Activated CD4-positive, alpha-beta T cell treated with anti-CD3 and anti-CD28 coated beads, Interleukin-2, amount 10 ng/mL, durations not matched to agents 24 days and 14 days (primary cell): Measurements from ENCODE around the gene VPS26B. TPM values are rescaled to one million over a fixed set of nuclear protein-coding genes. Genes with fewer than 3 reads are reported as not detected.
A peak's percentile ranks its signal among the peaks of the same experiment; 100 is the strongest.
"Not testable (repeated sequence)": the region's sequence is repeated elsewhere in the genome, so short reads cannot be mapped to it uniquely, and the experiment has no call there.

Experiments used
- DNase-seq: peaks from one replicate; pipeline ENCODE4 v3.0.0; 2022
- H3K27ac Mint-ChIP-seq: one replicate; pipeline ENCODE4 v1.8.0; 2022; ENCODE audit warnings: mild to moderate bottlenecking, mixed read lengths
- H3K27me3 Mint-ChIP-seq: one replicate; pipeline ENCODE4 v1.8.0; 2022; ENCODE audit warnings: mixed read lengths
- H3K36me3 Mint-ChIP-seq: one replicate; pipeline ENCODE4 v1.8.0; 2022; ENCODE audit warnings: low read depth, mild to moderate bottlenecking, mixed read lengths
- H3K4me1 Mint-ChIP-seq: one replicate; pipeline ENCODE4 v1.8.0; 2021; ENCODE audit warnings: mixed read lengths
- H3K4me3 Mint-ChIP-seq: one replicate; pipeline ENCODE4 v1.8.0; 2022; ENCODE audit warnings: mild to moderate bottlenecking, moderate library complexity, mixed read lengths
- H3K9me3 Mint-ChIP-seq: one replicate; pipeline ENCODE4 v1.8.0; 2021; ENCODE audit warnings: mixed read lengths
- intact Hi-C: fragments of 100-400 bp; cut with micrococcal nuclease; formaldehyde crosslinking; loops from one replicate; pipeline ENCODE4 v1.15.1; 2023
- total RNA-seq: library from RNA; stranded (reverse); gene quantifications from 2 replicates; pipeline ENCODE4 v1.2.3, GENCODE V29; 2022

VPS26B gene
- total RNA-seq, 1 donor from 2014 or later: 42.6 TPM

DNA sequence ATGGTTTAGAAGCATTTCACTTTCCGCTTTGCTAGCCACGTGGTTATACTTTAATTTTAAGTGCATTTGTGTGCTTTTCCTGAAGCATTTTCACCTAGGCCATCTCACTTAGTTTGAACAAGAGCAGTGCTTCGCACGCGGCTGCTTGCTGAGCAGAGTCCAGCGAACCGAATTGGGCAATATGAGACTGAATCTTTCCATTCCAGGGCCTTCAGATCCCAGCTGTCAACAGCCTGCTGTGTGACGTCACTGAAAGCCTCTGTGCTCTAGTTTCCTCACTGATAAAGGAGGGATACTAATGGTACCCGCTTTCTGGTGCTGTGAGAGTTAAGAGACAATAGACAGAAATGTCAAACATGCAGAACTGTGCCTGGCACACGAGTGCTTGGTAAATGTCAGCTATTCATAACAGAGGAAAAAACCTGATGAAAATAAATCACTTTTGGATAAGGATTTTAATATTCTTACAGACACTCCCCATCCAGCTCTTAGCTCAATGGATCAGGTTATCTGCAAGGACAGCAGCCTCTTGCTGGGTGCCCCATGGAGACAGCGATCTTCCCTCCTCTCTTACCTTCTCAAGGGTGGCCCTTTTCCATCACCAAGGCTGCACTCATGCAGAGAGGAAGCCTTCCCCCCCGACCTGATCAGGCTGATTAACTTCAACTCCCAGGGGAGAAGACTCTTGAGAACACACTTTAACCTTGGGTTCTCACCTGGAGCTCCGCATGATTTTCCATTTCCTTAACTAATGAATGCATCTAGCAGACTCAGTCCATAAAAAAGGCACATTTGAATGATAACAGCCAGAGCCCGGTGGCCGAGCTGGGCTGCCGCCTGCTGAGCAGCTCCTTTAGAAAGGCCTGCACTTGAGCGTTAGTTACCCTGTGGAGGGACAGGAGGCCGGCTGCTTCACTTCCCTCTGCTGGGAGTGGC is 48.2 kb downstream of the VPS26B start:
- peaks cover 13% of the 10 kb centered on the region for H3K36me3 Mint-ChIP-seq
- DNase-seq: no peak
- H3K27me3 Mint-ChIP-seq: peaks cover 3% of the 10 kb centered on the region
- H3K9me3 Mint-ChIP-seq: no peaks in the 10 kb centered on the region
- H3K4me1 Mint-ChIP-seq: peaks cover 56% of the 10 kb centered on the region
- peak overlapping the region; percentile 98 for H3K4me3 Mint-ChIP-seq
- intact Hi-C loops: no loop called here
- H3K27ac Mint-ChIP-seq: peak overlapping the region; percentile 60

DNA sequence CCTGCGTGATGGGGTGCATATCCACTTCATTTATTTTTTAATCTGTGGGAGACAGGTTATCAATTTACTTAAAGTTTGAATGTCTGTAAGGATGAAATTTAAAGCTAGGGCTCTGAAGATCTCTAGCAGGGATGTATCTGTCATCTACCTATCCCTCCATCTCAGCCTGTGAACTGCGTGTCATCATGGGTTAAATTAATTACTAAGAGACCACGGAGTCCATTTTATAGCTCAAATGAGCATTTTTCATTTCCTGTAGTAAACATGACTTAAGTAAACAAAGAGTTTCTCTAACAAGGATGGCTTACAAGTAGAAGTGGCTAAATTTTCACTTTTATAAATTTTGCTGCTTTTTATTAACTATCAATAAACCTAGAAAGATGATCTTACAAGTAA is 48.8 kb downstream of the VPS26B start:
- peaks cover 11% of the 10 kb centered on the region for H3K36me3 Mint-ChIP-seq
- peaks cover 3% of the 10 kb centered on the region for H3K27me3 Mint-ChIP-seq
- intact Hi-C loops: no loop called here
- H3K4me3 Mint-ChIP-seq: peak overlapping the region; percentile 98
- no peaks in the 10 kb centered on the region for H3K9me3 Mint-ChIP-seq
- H3K27ac Mint-ChIP-seq: no peak overlapping the region
- H3K4me1 Mint-ChIP-seq: peaks cover 50% of the 10 kb centered on the region
- no peak for DNase-seq

DNA sequence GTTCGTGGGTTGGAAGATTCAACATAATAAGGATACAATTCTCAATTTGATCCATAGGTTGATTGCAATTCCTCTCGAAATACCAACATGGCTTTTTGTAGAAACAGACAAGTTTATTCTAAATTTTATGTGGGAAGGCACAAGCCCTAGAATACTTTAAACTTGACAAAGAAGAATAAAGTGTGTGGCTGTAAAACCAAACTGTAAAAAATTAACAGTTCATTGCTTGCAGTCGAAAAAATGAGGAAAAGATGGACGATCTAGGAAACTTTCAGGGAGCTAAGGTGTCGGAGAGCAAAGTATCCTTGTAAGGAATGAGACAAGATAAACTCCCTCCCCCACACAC is 50.7 kb downstream of the VPS26B start:
- intact Hi-C loops: loop anchor here (1.0 to 5.0 kb wide), 4 partner anchors 22 to 348 kb away; partner anchors contain the start of genes ACAD8, THYN1 and VPS26B
- H3K9me3 Mint-ChIP-seq: peaks cover 3% of the 10 kb centered on the region
- peak overlapping the region; percentile 98 for H3K4me3 Mint-ChIP-seq
- H3K27me3 Mint-ChIP-seq: peaks cover 3% of the 10 kb centered on the region
- peak overlapping the region; percentile 93 for H3K27ac Mint-ChIP-seq
- H3K36me3 Mint-ChIP-seq: peaks cover 20% of the 10 kb centered on the region
- DNase-seq: no peak
- peaks cover 52% of the 10 kb centered on the region for H3K4me1 Mint-ChIP-seq

DNA sequence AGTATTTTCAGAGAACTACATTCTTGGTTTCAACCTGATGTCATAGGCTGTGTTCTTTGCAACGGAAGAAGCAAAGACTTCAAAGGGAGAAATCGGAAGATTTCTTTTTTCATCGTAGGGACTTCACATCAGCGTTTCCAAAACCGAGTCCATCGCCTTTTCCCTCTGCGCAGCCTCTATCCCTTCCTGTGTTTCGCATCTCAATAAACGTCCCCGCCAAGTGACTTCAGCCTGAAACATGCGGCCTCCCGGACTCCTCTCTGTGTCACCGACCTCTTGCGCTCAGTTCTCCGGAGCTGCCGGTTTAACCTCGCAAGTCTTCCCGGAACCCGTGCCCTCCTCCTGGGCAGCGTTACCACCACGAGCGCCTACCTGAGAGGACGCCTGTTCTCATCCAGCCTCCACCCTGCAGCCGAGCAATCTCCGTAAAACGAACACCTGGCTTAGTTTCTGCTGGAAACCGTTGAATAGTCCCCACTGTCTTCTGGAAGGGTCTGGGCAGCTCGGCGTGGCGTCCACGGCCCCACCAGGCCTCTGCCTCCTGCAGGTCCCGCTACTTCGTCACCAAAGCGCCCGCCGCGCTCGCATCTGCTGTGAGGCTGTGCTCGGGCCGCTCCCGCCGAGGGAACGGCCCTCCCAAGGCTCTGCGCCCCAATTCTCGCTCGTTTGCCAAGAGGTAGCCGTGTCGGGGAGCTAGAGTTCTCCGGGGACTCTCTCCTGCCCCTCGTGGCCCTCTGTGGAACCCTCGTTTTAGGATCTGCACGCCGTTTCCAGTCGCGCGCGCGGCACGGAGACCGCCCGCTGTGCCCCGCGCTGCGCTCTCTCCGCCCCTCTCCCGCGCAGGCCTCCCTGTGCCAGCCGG is 51.3 kb downstream of the VPS26B start, which contains the start of gene GLB1L3:
GLB1L3 (plus strand) TSS at position 846 of the 862 bp plus-strand sequence. CDS start 362 bp downstream, outside the sequence.
- peak; percentile 96 for DNase-seq
- Mint-ChIP-seq H3K27me3 (peaks cover 3% of the 10 kb centered on the region), H3K36me3 (peaks cover 20% of the 10 kb centered on the region), H3K4me3 (peak within 1 kb of the TSS; percentile 98), H3K4me1 (peaks cover 46% of the 10 kb centered on the region), H3K27ac (peak within 1 kb of the TSS; percentile 93), H3K9me3 (peaks cover 3% of the 10 kb centered on the region)
- intact Hi-C loops: loop anchor here (1.0 to 5.0 kb wide), 4 partner anchors 22 to 348 kb away; partner anchors contain the start of genes ACAD8, THYN1 and VPS26B

DNA sequence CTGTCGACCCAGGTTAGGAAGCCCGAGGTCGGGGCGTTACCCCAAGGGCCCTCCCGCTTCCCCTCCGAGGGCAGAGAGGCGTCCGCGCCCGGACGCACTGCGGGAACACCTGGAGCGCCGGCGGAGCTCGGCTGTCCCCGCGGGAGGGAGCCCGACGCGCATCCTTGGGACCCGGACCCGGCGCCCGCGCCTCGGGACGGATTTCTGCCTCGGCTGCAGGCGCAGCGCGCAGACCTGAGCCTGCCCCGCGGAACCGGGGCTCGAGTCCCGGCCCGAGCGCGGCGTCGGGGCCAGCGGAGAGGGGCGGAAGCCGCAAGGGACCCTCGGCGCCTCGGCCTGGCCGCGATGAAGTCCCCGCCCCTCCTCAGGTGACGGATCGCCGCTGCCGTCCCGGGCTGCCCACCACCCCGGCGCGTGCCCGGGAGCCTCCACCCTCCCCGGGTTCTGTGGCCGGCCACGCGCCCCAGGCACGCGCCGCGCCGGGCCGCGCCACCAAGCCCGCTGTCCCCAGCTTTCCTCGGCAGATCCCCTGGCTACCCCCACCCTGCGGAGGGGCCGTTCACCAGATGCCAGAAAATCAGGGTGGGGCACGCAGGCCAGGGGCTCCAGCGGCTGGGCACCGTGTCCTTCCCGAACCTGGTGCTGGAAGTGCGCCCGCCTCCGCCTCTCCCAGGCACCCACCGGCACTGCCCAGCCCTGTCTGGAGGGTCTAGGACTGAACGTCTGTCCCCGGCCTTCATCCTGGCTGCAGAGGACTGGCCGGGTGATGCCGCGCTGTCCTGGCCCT is 52.1 kb downstream of the VPS26B start:
- peaks cover 37% of the 10 kb centered on the region for H3K4me1 Mint-ChIP-seq
- peak overlapping the region; percentile 93 for H3K27ac Mint-ChIP-seq
- peaks cover 3% of the 10 kb centered on the region for H3K27me3 Mint-ChIP-seq
- DNase-seq: no peak
- peaks cover 16% of the 10 kb centered on the region for H3K36me3 Mint-ChIP-seq
- peak overlapping the region; percentile 98 for H3K4me3 Mint-ChIP-seq
- peaks cover 3% of the 10 kb centered on the region for H3K9me3 Mint-ChIP-seq
- intact Hi-C loops: loop anchor here (5.0 kb wide), 1 partner anchor 349 kb away; no protein-coding TSS in a partner anchor

DNA sequence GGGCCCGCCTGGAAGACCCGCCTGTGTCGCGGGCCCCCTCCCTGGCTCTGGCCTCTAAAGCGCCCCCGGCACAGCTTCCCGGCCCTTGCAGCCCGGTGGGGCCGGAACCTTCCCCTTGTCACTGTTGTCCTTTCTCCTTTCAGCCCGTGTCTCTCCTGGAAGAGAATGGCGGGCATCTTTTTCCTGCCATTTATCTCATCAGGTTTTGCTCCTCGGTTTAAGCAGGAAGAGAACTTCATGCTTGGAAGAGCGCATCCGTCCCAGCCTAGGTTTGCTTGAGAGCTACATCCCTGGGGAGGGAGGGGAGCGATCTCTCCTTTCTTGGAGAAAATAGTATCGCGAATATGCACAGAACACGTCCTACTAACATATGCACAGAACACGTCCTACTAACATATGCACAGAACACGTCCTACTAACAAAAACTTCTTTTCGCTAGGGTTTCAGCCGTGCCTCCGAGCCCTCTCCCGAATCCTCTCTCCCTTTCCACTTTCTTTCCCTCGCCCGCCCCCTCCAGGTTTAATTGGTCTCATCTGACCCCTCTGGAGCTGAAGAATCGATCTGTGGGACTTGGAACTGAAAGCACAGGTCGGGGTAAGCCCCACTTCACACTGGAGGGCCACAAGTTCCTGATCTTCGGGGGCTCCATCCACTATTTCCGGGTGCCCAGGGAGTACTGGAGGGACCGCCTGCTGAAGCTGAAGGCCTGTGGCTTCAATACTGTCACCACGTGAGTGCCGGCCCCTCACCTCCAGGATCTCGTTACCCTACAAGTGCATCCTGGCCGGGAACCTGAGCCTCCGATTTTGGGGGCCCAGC is 52.9 kb downstream of the VPS26B start:
- no peak for DNase-seq
- Mint-ChIP-seq H3K27me3 (peaks cover 3% of the 10 kb centered on the region), H3K27ac (peak overlapping the region; percentile 77), H3K36me3 (peaks cover 14% of the 10 kb centered on the region), H3K4me1 (peaks cover 34% of the 10 kb centered on the region), H3K9me3 (peaks cover 3% of the 10 kb centered on the region), H3K4me3 (peak overlapping the region; percentile 83)
- intact Hi-C loops: loop anchor here (5.0 kb wide), 1 partner anchor 350 kb away; no protein-coding TSS in a partner anchor

DNA sequence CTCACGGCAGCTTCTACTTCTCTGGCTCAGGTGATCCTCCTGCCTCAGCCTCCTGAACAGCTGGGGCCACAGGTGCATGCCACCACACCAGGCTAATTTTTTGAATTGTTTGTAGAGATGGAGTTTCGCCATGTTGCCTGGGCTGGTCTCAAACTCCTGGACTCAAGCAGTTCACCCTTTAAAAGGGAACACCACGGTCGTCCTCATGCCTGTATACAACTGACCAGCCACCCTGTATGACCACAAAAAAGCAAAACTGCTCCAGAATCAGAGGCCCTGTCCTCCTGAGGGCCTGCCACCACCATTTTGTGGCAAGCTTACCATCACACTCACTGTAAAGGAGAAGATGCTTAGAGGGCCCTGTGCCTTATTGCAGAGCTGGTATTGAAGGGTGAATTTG is 53.9 kb downstream of the VPS26B start:
- H3K36me3 Mint-ChIP-seq: peaks cover 13% of the 10 kb centered on the region
- peak overlapping the region; percentile 19 for H3K4me3 Mint-ChIP-seq
- no peak for DNase-seq
- peaks cover 3% of the 10 kb centered on the region for H3K27me3 Mint-ChIP-seq
- peaks cover 24% of the 10 kb centered on the region for H3K4me1 Mint-ChIP-seq
- no peak overlapping the region for H3K27ac Mint-ChIP-seq
- intact Hi-C loops: loop anchor here (5.0 kb wide), 1 partner anchor 351 kb away; no protein-coding TSS in a partner anchor
- H3K9me3 Mint-ChIP-seq: peaks cover 3% of the 10 kb centered on the region

DNA sequence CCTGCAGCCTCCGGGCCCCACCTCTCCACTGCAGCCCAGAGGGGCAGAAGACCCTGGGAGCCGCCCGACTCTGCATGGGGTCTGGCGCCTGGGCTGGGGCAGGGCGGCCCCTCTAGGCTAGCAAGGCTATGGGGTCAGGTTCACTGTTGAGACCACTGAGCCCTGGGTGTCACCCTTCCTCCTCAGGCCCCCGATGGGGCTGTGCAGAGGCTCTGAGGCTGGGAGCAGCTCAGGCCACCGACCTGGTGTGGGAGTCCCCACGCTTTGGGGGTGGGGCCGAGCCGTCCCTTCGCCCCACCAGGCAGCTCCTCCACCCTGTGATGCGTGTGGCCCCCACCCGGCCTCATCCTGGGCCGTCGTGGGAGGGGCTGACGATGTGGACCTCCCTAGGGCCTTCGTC is 57.2 kb downstream of the VPS26B start:
- H3K27ac Mint-ChIP-seq, H3K4me1 Mint-ChIP-seq, H3K27me3 Mint-ChIP-seq, DNase-seq, intact Hi-C loops, H3K9me3 Mint-ChIP-seq, H3K4me3 Mint-ChIP-seq: not testable (repeated sequence)
- H3K36me3 Mint-ChIP-seq: peaks cover 14% of the 10 kb centered on the region

DNA sequence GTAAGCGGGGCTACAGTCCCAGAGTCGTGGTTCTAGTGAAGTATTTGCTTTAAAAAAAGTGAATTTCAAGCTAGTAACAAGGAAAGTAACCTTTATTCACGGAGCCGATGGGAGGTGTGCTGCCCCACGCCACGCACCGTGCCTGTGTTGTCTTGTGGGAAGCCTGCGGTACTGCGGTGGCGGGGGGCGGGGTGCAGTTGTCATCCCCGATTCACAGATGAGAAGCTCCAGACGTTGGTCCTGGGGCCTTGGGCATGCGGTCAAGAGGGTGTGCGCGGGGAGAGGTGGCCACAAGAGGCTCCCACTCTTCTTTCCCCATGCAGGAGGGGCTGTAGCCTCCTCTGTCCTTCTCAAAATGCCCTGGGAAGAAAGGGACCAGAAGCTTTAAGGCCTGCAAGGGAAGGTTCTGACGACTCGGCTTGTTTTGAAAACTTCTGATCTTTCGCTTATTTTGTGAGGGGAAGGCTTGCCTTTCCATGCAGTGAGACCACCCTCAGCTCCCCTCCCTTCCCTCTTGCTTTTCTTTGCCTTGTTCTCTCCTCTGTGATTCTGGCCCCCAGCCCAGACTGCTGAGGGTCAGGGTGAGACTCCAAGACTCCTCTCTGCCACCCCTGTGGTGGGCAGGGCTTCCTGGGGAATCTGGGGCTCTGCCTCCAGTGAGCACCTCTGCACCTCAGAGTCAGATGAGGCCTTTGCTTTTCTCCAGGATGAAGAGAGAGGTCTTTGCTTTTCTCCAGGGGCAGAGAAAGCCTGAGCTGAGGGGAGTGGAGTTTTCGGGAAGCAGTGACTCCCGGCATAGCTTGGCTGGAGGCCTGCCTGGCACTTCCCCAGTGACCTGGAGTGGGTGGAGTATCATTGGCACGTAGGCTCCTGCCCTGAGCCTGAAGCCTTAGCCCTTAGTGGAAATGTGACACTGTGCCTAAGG is 57.9 kb downstream of the VPS26B start:
- no peak overlapping the region for H3K4me3 Mint-ChIP-seq

DNA sequence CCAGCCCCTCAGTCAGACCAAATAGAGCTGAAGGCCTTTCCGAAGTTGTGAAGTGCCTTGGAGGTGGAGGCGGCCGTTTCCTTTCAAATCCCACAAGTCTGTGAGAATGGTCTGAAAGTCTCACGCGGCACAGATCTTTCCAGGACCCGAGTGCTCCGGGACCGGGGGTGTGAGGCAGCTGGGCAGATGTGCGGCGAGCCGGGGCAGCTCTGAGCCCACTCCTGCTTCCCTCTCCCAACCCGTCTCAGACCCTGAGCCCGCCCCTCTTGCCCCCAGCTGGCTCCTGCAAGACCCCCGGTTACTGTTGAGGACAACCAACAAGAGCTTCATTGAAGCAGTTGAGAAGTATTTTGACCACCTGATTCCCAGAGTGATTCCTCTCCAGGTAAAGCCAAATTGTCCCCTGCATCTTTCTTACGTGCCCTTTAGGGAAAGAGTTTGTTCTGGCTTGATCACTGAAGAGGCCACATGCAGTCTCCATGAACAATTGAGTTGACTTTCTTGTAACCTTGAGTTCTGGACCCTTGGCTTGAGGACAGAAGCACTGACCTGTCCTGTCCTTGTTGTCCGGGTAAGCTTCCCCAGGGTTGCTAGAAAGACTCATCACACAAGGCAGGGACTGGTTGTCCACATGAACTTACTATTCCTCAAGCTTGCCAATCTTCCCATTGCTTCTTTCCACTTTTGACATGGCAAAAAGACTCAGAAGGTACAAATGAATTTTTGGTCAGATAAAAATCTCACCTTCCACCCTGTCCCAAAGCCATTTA is 59.2 kb downstream of the VPS26B start:
- DNase-seq: peak; percentile 48
- Mint-ChIP-seq H3K4me3 (no peak overlapping the region), H3K9me3 (peaks cover under 1% of the 10 kb centered on the region), H3K36me3 (peaks cover 10% of the 10 kb centered on the region), H3K4me1 (peaks cover 5% of the 10 kb centered on the region), H3K27ac (no peak overlapping the region), H3K27me3 (no peaks in the 10 kb centered on the region)
- intact Hi-C loops: no loop called here

More for the DNA sequence above, 57.9 kb downstream of the VPS26B start:
- intact Hi-C loops: no loop called here
- Mint-ChIP-seq H3K4me1 (peaks cover 6% of the 10 kb centered on the region), H3K27me3 (no peaks in the 10 kb centered on the region), H3K36me3 (peaks cover 14% of the 10 kb centered on the region), H3K27ac (no peak overlapping the region), H3K9me3 (peaks cover 3% of the 10 kb centered on the region)
- peak; percentile 48 for DNase-seq

DNA sequence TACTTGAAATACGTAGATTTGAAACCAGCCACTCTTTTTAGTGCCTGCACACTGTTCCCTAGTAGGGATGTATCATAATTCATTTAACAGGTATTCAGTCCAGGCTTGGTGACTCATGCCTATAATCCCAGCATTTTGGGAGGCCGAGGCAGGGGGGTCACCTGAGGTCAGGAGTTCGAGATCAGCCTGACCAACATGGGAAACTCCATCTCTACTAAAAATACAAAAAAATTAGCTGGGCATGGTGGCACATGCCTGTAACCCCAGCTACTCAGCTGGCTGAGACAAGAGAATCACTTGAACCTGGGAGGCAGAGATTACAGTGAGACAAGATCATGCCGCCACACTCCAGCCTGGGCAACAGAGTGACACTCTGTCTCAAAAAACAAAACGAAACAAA is 59.9 kb downstream of the VPS26B start:
- H3K27me3 Mint-ChIP-seq, H3K36me3 Mint-ChIP-seq, H3K4me3 Mint-ChIP-seq, intact Hi-C loops, H3K4me1 Mint-ChIP-seq, H3K27ac Mint-ChIP-seq, H3K9me3 Mint-ChIP-seq: not testable (repeated sequence)
- peak; percentile 41 for DNase-seq
